GM12878 (cell line): ENCODE data around the gene KCNK7. TPM values are rescaled to one million over a fixed set of nuclear protein-coding genes. Genes with fewer than 3 reads are reported as not detected.
A peak's percentile ranks its signal among the peaks of the same experiment; 100 is the strongest.

Source experiments
- BCL11A ChIP-seq: IDR thresholded peaks from 2 replicates; pipeline ENCODE4 v1.6.1; 2011; ENCODE audit warnings: low read depth, low read length
- CEBPB ChIP-seq, 2 experiments: fragments of 150-350 bp in 1 of 2; IDR thresholded peaks; 2 replicates each; pipeline ENCODE4 v1.6.1; 2012 to 2014; ENCODE audit warnings: low read depth in 2 of 2, low read length in 2 of 2, borderline replicate concordance in 1 of 2, inconsistent platforms in 1 of 2
- EED ChIP-seq: sonication (generic); IDR thresholded peaks from 2 replicates; pipeline ENCODE4 v1.6.1; 2016; ENCODE audit warnings: antibody characterized with exemption, low read depth
- FOXM1 ChIP-seq: IDR thresholded peaks from 2 replicates; pipeline ENCODE4 v1.6.1; 2012; ENCODE audit warnings: low read depth, mild to moderate bottlenecking, inconsistent platforms, low read length, moderate library complexity
- GABPA ChIP-seq: IDR thresholded peaks from 2 replicates; pipeline ENCODE4 v1.6.1; 2014; ENCODE audit warnings: antibody characterized with exemption, low read depth, mild to moderate bottlenecking, inconsistent platforms
- KAT2A ChIP-seq: conservative IDR thresholded peaks from 2 replicates; pipeline ENCODE4 v1.6.1; 2011; ENCODE audit warnings: low read depth, low read length; ENCODE audit not compliant: control insufficient read depth
- MTA2 ChIP-seq: fragments of 450-650 bp; IDR thresholded peaks from 2 replicates; pipeline ENCODE4 v1.6.1; 2016; ENCODE audit warnings: low read depth, mild to moderate bottlenecking, moderate library complexity
- NBN ChIP-seq: fragments of 450-650 bp; IDR thresholded peaks from 2 replicates; pipeline ENCODE4 v1.6.1; 2016
- SMARCA5 ChIP-seq: fragments of 450-650 bp; IDR thresholded peaks from 2 replicates; pipeline ENCODE4 v1.6.1; 2017; ENCODE audit warnings: mild to moderate bottlenecking
- YY1 ChIP-seq: IDR thresholded peaks from 2 replicates; pipeline ENCODE4 v1.6.1; 2011; ENCODE audit warnings: low read depth, mild to moderate bottlenecking, low read length
- polyA plus RNA-seq, 11 experiments: library from polyadenylated mRNA; depleted of rRNA in 4 of 11; unstranded in 6 of 11; stranded (reverse) in 5 of 11; fragments of >200 nt; fragmentation: Nextera tagmentation in 4 of 11; fragmentation: Illumina TruSeq in 1 of 11; extraction: Ambion mirVana in 4 of 11; extraction: Trizol in 1 of 11; gene quantifications; 1 replicate in 1 of 11; 2 replicates in 10 of 11; pipeline versions ENCODE4 v1.2.1 to v1.2.3, GENCODE V29; 2011 to 2016; ENCODE audit warnings: inconsistent platforms in 2 of 11, missing spikeins in 2 of 11, low read depth in 1 of 11
- total RNA-seq, 4 experiments: library from RNA; depleted of rRNA in 3 of 4; stranded (reverse); fragments of >200 nt in 3 of 4; fragmentation: Illumina TruSeq in 1 of 4; extraction: Trizol in 1 of 4; gene quantifications; 2 replicates each; pipeline versions ENCODE4 v1.2.1 to v1.2.3, GENCODE V29; 2013 to 2021
- TF ChIP-seq, protein P1 (sequence below): fragments of 450-650 bp; IDR thresholded peaks from 2 replicates; pipeline ENCODE4 v1.6.1; 2017; ENCODE audit warnings: mild to moderate bottlenecking
- TF ChIP-seq, protein P2 (sequence below): fragments of 450-650 bp; conservative IDR thresholded peaks from 2 replicates; pipeline ENCODE4 v1.6.1; 2017; ENCODE audit warnings: mild to moderate bottlenecking, moderate library complexity

KCNK7 gene
- total and polyA plus RNA-seq, 10 of the 15 experiments (the other 5 are each of a cell fraction or from before 2014, with no cell fraction given): 0.11 to 0.54 (median 0.23) TPM; not detected in 7

DNA sequence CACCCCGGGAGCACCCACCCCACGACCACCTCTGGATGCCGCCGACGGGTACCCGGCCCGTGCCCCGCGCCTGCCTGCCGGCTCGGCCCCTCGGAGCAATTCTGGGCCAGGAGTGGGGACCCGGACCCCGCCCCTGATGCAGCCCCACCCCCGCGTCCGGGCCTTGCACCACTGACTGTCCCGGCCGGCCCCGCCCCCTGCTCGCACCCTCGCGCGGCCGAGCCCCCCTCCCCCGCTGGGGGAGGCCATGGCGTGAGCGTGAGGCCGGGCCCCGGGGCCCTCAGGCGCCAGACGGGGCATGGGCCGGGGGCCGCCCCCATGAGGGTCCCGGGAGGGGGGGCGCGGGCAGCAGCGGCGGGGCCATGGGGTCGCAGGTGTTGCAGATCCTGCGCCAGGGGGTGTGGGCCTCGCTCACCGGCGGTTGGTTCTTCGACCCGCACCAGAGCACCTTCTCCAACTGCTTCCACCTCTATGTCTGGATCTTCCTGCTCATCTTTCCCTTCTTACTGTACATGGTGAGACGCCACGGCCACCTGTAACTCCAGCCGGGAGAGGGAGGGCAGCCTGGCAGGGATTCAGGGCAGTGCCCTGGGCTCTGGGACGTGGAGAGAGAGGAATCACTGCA is 20.5 kb upstream of the KCNK7 start (continued):
- TF ChIP-seq KAT2A (no peak), GABPA (no peak), MTA2 (no peak), CEBPB (IDR thresholded peaks at IDR 0.05; ENCODE audit: borderline replicate concordance in 1 of 2, low read depth in 2 of 2, low read length in 2 of 2) (no peak), NBN (no peak), EED (no peak), YY1 (0 out of 2 replicates have a peak, but pooled peaks have one; percentile 38), BCL11A (no peak), SMARCA5 (peak; percentile 55; the same call in 1 of the 2 replicates), FOXM1 (no peak)
- TF ChIP-seq, protein P1, sequence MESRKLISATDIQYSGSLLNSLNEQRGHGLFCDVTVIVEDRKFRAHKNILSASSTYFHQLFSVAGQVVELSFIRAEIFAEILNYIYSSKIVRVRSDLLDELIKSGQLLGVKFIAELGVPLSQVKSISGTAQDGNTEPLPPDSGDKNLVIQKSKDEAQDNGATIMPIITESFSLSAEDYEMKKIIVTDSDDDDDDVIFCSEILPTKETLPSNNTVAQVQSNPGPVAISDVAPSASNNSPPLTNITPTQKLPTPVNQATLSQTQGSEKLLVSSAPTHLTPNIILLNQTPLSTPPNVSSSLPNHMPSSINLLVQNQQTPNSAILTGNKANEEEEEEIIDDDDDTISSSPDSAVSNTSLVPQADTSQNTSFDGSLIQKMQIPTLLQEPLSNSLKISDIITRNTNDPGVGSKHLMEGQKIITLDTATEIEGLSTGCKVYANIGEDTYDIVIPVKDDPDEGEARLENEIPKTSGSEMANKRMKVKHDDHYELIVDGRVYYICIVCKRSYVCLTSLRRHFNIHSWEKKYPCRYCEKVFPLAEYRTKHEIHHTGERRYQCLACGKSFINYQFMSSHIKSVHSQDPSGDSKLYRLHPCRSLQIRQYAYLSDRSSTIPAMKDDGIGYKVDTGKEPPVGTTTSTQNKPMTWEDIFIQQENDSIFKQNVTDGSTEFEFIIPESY: no peak
- TF ChIP-seq, protein P2, sequence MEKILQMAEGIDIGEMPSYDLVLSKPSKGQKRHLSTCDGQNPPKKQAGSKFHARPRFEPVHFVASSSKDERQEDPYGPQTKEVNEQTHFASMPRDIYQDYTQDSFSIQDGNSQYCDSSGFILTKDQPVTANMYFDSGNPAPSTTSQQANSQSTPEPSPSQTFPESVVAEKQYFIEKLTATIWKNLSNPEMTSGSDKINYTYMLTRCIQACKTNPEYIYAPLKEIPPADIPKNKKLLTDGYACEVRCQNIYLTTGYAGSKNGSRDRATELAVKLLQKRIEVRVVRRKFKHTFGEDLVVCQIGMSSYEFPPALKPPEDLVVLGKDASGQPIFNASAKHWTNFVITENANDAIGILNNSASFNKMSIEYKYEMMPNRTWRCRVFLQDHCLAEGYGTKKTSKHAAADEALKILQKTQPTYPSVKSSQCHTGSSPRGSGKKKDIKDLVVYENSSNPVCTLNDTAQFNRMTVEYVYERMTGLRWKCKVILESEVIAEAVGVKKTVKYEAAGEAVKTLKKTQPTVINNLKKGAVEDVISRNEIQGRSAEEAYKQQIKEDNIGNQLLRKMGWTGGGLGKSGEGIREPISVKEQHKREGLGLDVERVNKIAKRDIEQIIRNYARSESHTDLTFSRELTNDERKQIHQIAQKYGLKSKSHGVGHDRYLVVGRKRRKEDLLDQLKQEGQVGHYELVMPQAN: 0 out of 2 replicates have a peak, but pooled peaks have one; percentile 80
